Colonic mucosa (tissue), 4 donors: ENCODE results near the gene SUCLG2. TPM values are rescaled to one million over a fixed set of nuclear protein-coding genes. Genes with fewer than 3 reads are reported as not detected.

Source experiments
- DNase-seq: peaks from one replicate; pipeline ENCODE4 v3.0.0-alpha.2; 2020
- H3K27ac ChIP-seq: fragments of 200-600 bp; one replicate; pipeline ENCODE4 v1.8.0; 2021
- H3K27me3 ChIP-seq: fragments of 200-600 bp; one replicate; pipeline ENCODE4 v1.8.0; 2021
- H3K36me3 ChIP-seq: fragments of 200-600 bp; one replicate; pipeline ENCODE4 v1.8.0; 2021
- H3K4me1 ChIP-seq: fragments of 200-600 bp; one replicate; pipeline ENCODE4 v1.8.0; 2021; ENCODE audit warnings: mild to moderate bottlenecking
- H3K4me3 ChIP-seq: fragments of 200-600 bp; one replicate; pipeline ENCODE4 v1.8.0; 2021
- H3K9ac ChIP-seq, 2 donors: one replicate each; pipeline ENCODE4 v1.7.0; 2013; ENCODE audit warnings: control low read depth in 2 of 2, low read depth in 2 of 2, low read length in 2 of 2
- H3K9me3 ChIP-seq: fragments of 200-600 bp; one replicate; pipeline ENCODE4 v1.8.0; 2021
- intact Hi-C: fragments of 100-400 bp; cut with DNase I; formaldehyde crosslinking; loops from one replicate; pipeline ENCODE4 v1.14.1; 2022
- total RNA-seq, 2 donors: library from RNA; stranded (reverse); fragmentation: NEBNext Ultra II Directional in 1 of 2; extraction: Animal tissue kit (Norgen Biotek cat#: 25700) in 1 of 2; gene quantifications; one replicate each; pipeline ENCODE4 v1.2.1, GENCODE V29; 2021
- TF ChIP-seq, protein P1 (sequence below): fragments of 200-600 bp; IDR thresholded peaks from one replicate; pipeline ENCODE4 v1.8.0; 2022; ENCODE audit warnings: antibody characterized with exemption, mild to moderate bottlenecking
- donor health status: healthy.
- donor health status: DM: no; HTN: no; CAD: no.
- donor health status: DM: no; HTN: no; CAD: no.

SUCLG2 gene
- total RNA-seq, 2 donors from 2014 or later = 114 to 219 TPM

DNA sequence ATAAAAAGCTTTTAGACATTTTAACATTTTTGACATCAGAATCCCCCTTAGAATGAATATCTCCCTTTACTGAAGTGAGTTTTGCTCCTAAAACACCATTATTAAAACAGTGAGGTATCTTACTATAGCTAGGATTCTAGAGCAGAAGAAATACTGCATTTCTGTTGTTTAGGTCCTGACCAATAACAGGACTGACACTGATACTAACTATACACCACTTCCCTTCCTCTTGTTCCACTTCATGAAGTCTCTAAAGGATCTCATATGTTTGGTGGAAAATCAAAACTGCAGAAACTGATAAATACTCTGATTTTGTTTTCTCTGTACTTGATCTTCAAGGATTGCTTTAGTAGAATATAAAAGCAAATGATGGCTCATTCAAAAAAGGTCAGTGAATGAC is 230.7 kb downstream of the SUCLG2 start:
- Histone ChIP-seq H3K9ac (no peak overlapping the region), H3K27ac (no peak overlapping the region), H3K4me1 (no peaks in the 10 kb centered on the region), H3K4me3 (no peak overlapping the region), H3K27me3 (no peaks in the 10 kb centered on the region), H3K9me3 (no peaks in the 10 kb centered on the region), H3K36me3 (no peaks in the 10 kb centered on the region)
- intact Hi-C loops = no loop called here
- DNase-seq = no peak
- TF ChIP-seq, protein P1, sequence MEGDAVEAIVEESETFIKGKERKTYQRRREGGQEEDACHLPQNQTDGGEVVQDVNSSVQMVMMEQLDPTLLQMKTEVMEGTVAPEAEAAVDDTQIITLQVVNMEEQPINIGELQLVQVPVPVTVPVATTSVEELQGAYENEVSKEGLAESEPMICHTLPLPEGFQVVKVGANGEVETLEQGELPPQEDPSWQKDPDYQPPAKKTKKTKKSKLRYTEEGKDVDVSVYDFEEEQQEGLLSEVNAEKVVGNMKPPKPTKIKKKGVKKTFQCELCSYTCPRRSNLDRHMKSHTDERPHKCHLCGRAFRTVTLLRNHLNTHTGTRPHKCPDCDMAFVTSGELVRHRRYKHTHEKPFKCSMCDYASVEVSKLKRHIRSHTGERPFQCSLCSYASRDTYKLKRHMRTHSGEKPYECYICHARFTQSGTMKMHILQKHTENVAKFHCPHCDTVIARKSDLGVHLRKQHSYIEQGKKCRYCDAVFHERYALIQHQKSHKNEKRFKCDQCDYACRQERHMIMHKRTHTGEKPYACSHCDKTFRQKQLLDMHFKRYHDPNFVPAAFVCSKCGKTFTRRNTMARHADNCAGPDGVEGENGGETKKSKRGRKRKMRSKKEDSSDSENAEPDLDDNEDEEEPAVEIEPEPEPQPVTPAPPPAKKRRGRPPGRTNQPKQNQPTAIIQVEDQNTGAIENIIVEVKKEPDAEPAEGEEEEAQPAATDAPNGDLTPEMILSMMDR = no peak

DNA sequence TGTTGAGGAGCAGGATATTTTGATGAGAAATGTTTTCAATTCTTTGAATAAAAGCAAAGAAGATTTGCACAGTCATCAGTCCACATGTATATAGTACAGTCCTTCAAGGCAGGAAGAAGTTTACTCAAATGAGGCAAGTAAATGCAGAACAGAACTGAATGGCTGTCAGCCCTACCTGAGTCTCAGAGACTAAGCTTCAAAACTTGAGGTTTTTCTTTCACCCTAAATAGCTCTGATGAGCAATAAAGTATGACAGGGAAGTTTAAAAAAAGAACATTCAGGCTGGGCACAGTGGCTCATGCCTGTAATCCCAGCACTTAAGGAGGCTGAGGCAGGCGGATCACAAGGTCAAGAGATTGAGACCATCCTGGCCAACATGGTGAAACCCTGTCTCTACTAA is 232.5 kb downstream of the SUCLG2 start:
- Histone ChIP-seq H3K9me3 (no peaks in the 10 kb centered on the region), H3K36me3 (no peaks in the 10 kb centered on the region), H3K4me3 (no peak overlapping the region), H3K4me1 (no peaks in the 10 kb centered on the region), H3K9ac (no peak overlapping the region), H3K27ac (no peak overlapping the region), H3K27me3 (no peaks in the 10 kb centered on the region)
- intact Hi-C loops = no loop called here
- no peak for DNase-seq
- TF ChIP-seq, protein P1 = no peak

DNA sequence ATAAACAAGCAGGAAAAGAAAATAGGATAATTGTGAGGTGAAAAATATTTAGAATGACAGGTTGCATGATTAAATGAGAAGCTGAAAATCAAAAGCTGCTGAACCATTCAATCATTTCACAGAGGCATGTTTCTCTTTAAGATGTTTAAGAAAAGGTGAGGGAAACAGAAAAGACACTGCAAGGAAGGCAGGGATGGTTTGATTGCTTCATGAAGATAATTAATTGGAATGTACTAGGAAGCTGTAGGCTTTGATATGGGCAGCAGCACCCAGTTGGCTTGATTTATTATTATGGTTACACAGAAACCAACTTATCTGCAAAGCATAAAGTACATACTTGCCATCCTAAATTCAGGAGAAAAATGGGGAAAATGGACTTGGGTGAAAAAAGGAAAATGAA is 234.6 kb downstream of the SUCLG2 start:
- H3K9ac ChIP-seq = no peak overlapping the region
- H3K9me3 ChIP-seq = no peaks in the 10 kb centered on the region
- DNase-seq = no peak
- no peak overlapping the region for H3K4me3 ChIP-seq
- TF ChIP-seq, protein P1 = no peak
- no peaks in the 10 kb centered on the region for H3K36me3 ChIP-seq
- no peaks in the 10 kb centered on the region for H3K4me1 ChIP-seq
- intact Hi-C loops = no loop called here
- no peaks in the 10 kb centered on the region for H3K27me3 ChIP-seq
- no peak overlapping the region for H3K27ac ChIP-seq

DNA sequence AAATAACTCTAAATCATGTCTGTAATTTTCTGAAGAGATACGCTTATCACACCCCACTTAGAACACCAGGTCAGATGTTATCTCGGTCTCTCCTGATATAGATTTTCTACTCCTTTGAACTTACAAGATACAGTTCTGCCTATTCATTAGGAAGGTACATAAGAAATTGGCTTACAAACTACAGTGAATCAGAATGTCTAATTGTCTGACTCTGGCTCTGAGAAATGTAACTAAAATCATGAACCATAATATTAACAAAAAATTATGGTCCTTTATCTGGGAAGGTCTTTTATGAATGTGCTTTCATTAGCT is 235.2 kb downstream of the SUCLG2 start:
- no peak for DNase-seq
- no peaks in the 10 kb centered on the region for H3K4me1 ChIP-seq
- H3K4me3 ChIP-seq = no peak overlapping the region
- H3K9me3 ChIP-seq = no peaks in the 10 kb centered on the region
- TF ChIP-seq, protein P1 = no peak
- no peaks in the 10 kb centered on the region for H3K27me3 ChIP-seq
- H3K9ac ChIP-seq = no peak overlapping the region
- H3K36me3 ChIP-seq = no peaks in the 10 kb centered on the region
- no peak overlapping the region for H3K27ac ChIP-seq
- intact Hi-C loops = no loop called here

DNA sequence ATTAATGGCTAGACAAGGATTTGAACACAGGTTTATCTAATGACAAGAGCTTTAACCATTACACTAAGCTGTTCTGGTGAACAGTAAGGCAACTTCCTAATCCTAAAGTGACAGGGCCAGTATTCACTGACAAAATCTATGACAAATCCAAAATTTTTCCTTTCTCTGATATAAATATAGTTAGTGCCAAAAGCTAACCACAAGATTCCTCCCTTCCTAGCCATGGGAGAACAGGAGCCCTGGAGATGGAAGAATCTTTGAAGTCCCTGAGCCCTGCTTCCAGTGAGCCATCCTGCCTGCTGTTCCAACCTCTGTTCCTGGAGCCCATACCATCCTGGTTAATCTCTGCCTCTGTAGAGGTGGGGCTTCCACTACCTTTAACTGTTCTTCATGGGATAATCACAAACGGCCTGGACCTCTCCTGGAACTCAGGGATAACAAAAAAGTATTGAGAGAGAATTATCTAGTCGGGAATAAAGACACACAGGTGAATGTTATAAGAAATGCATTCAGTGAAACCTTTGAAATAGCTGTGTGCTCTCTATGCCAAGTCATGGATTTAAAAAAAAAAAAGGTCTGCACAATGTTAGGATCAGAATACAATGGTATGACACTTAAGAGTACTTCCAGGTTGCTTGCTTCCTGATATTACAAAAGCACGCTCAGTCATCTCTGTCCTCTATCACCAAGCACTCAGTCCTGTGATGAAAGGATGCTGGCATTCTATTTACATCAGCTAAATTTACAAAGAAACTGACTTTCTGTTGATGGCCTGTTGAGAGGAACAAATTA is 235.8 kb downstream of the SUCLG2 start:
- no peak overlapping the region for H3K9ac ChIP-seq
- no peaks in the 10 kb centered on the region for H3K36me3 ChIP-seq
- H3K4me3 ChIP-seq = no peak overlapping the region
- intact Hi-C loops = no loop called here
- TF ChIP-seq, protein P1 = no peak
- H3K9me3 ChIP-seq = no peaks in the 10 kb centered on the region
- H3K4me1 ChIP-seq = no peaks in the 10 kb centered on the region
- no peak overlapping the region for H3K27ac ChIP-seq
- DNase-seq = no peak
- H3K27me3 ChIP-seq = no peaks in the 10 kb centered on the region
